GM23338 (cell line): ENCODE measurements around the gene POLR1C. TPM values are rescaled to one million over a fixed set of nuclear protein-coding genes. Genes with fewer than 3 reads are reported as not detected.
A peak's percentile ranks its signal among the peaks of the same experiment; 100 is the strongest.

Experiments
- ATAC-seq: fragments of 200-7000 bp; cut with Tn5 transposase; 3 replicates; pipeline ENCODE4 v1.9.1; 2020
- DNase-seq: peaks from one replicate; pipeline ENCODE4 v3.0.0-alpha.2; 2015; ENCODE audit warnings: low spot score
- H2AFZ ChIP-seq: fragments of 200-600 bp; sonication (generic); 2 replicates; pipeline ENCODE4 v1.8.0; 2016; ENCODE audit warnings: antibody characterized with exemption, mild to moderate bottlenecking, moderate library complexity
- H3F3A ChIP-seq: fragments of 200-600 bp; sonication (generic); replicated peaks from 2 replicates; pipeline ENCODE4 v1.8.0; 2017; ENCODE audit warnings: antibody characterized with exemption, mixed run types, low read depth
- H3K27ac ChIP-seq: fragments of 200-600 bp; sonication (generic); 2 replicates; pipeline ENCODE4 v1.6.1; 2016; ENCODE audit warnings: low read depth
- H3K27me3 ChIP-seq: fragments of 200-600 bp; sonication (generic); 2 replicates; pipeline ENCODE4 v1.8.0; 2016; ENCODE audit warnings: mild to moderate bottlenecking, mixed run types, moderate library complexity; ENCODE audit not compliant: insufficient read depth
- H3K36me3 ChIP-seq: fragments of 200-600 bp; sonication (generic); 2 replicates; pipeline ENCODE4 v1.8.0; 2016; ENCODE audit warnings: mild to moderate bottlenecking; ENCODE audit not compliant: insufficient read depth
- H3K4me1 ChIP-seq: fragments of 200-600 bp; sonication (generic); 2 replicates; pipeline ENCODE4 v1.8.0; 2016; ENCODE audit warnings: mild to moderate bottlenecking, moderate library complexity; ENCODE audit not compliant: insufficient read depth
- H3K4me2 ChIP-seq: fragments of 200-600 bp; sonication (generic); 2 replicates; pipeline ENCODE4 v1.7.1; 2017; ENCODE audit warnings: mixed run types
- H3K4me3 ChIP-seq: fragments of 200-600 bp; sonication (generic); 2 replicates; pipeline ENCODE4 v1.6.1; 2016; ENCODE audit warnings: mixed run types
- H3K79me2 ChIP-seq: fragments of 200-600 bp; sonication (generic); replicated peaks from 2 replicates; pipeline ENCODE4 v1.8.0; 2017; ENCODE audit warnings: mild to moderate bottlenecking; ENCODE audit not compliant: insufficient read depth
- H3K9me2 ChIP-seq: fragments of 200-600 bp; sonication (generic); 2 replicates; pipeline ENCODE4 v1.8.0; 2017; ENCODE audit not compliant: insufficient read depth
- H4K20me1 ChIP-seq: fragments of 200-600 bp; sonication (generic); replicated peaks from 2 replicates; pipeline ENCODE4 v1.8.0; 2017; ENCODE audit warnings: mild to moderate bottlenecking; ENCODE audit not compliant: insufficient read depth
- H3K27ac Mint-ChIP-seq: 2 replicates; pipeline ENCODE4 v1.8.0; 2020; ENCODE audit warnings: inconsistent platforms, mild to moderate bottlenecking, moderate library complexity, mixed read lengths
- H3K27me3 Mint-ChIP-seq: 3 replicates; pipeline ENCODE4 v1.8.0; 2022; ENCODE audit warnings: low read depth, mild to moderate bottlenecking, moderate library complexity, mixed read lengths, inconsistent platforms; ENCODE audit not compliant: insufficient read depth, poor library complexity
- H3K36me3 Mint-ChIP-seq: 3 replicates; pipeline ENCODE4 v1.8.0; 2021; ENCODE audit warnings: low read depth, mild to moderate bottlenecking, inconsistent platforms, moderate library complexity, mixed read lengths
- H3K4me1 Mint-ChIP-seq: 3 replicates; pipeline ENCODE4 v1.8.0; 2020; ENCODE audit warnings: mild to moderate bottlenecking, inconsistent platforms, mixed read lengths
- H3K4me3 Mint-ChIP-seq: 3 replicates; pipeline ENCODE4 v1.8.0; 2021; ENCODE audit warnings: moderate library complexity, mild to moderate bottlenecking, inconsistent platforms, mixed read lengths
- H3K9me3 Mint-ChIP-seq: 3 replicates; pipeline ENCODE4 v1.8.0; 2020; ENCODE audit warnings: moderate library complexity, mild to moderate bottlenecking, inconsistent platforms, mixed read lengths
- CREB1 ChIP-seq: fragments of 250-450 bp; sonication (Bioruptor Pico); IDR thresholded peaks from 2 replicates; pipeline ENCODE4 v1.5.0; 2020; ENCODE audit warnings: low read depth, mild to moderate bottlenecking, moderate library complexity
- EZH2 ChIP-seq: fragments of 200-600 bp; sonication (generic); IDR thresholded peaks from one replicate; pipeline ENCODE4 v1.8.0; 2017; ENCODE audit warnings: antibody characterized with exemption, mild to moderate bottlenecking, low read depth; ENCODE audit not compliant: unreplicated experiment
- EZH2phosphoT487 ChIP-seq: fragments of 200-600 bp; sonication (generic); IDR thresholded peaks from one replicate; pipeline ENCODE4 v1.8.1; 2018; ENCODE audit warnings: antibody characterized with exemption; ENCODE audit not compliant: unreplicated experiment
- JUNB ChIP-seq: IDR thresholded peaks from one replicate; pipeline ENCODE4 v1.6.1; 2016; ENCODE audit warnings: antibody characterized with exemption; ENCODE audit not compliant: unreplicated experiment
- NANOG ChIP-seq: IDR thresholded peaks from 2 replicates; pipeline ENCODE4 v1.6.1; 2016; ENCODE audit warnings: antibody characterized with exemption, borderline replicate concordance
- POLR2AphosphoS5 ChIP-seq: IDR thresholded peaks from 2 replicates; pipeline ENCODE4 v1.6.1; 2016; ENCODE audit warnings: antibody characterized with exemption, low read depth
- STAT1 ChIP-seq: IDR thresholded peaks from one replicate; pipeline ENCODE4 v1.6.1; 2016; ENCODE audit warnings: antibody characterized with exemption; ENCODE audit not compliant: unreplicated experiment
- ZNF114 ChIP-seq: fragments of 250-450 bp; sonication (Bioruptor Pico); IDR thresholded peaks from 2 replicates; pipeline ENCODE4 v1.5.0; 2020; ENCODE audit warnings: mild to moderate bottlenecking, moderate library complexity
- ZNF331 ChIP-seq: fragments of 250-450 bp; sonication (Bioruptor Pico); IDR thresholded peaks from 2 replicates; pipeline ENCODE4 v1.5.0; 2020; ENCODE audit warnings: low read depth, mild to moderate bottlenecking, moderate library complexity
- polyA plus RNA-seq: library from polyadenylated mRNA; unstranded; fragments of >200 nt; fragmentation: Nextera tagmentation; extraction: Ambion mirVana; gene quantifications from 2 replicates; pipeline ENCODE4 v1.2.1, GENCODE V29; 2016
- total RNA-seq: library from RNA; depleted of rRNA; stranded (reverse); fragments of >200 nt; shearing (Covaris generic); gene quantifications from 2 replicates; pipeline ENCODE4 v1.2.3, GENCODE V29; 2014
- TF ChIP-seq, protein P1 (sequence below): IDR thresholded peaks from 2 replicates; pipeline ENCODE4 v1.6.1; 2016; ENCODE audit warnings: antibody characterized with exemption
- TF ChIP-seq, protein P2 (sequence below): IDR thresholded peaks from one replicate; pipeline ENCODE4 v1.6.1; 2018; ENCODE audit warnings: antibody characterized with exemption; ENCODE audit not compliant: unreplicated experiment
- TF ChIP-seq, protein P3 (sequence below), 2 experiments: fragments of 200-600 bp in 1 of 2; sonication (generic) in 1 of 2; conservative IDR thresholded peaks; 2 replicates each; pipeline versions ENCODE4 v1.5.1 to v1.6.1; 2016 to 2017; ENCODE audit warnings: antibody characterized with exemption in 2 of 2, low read depth in 2 of 2, mild to moderate bottlenecking in 2 of 2, moderate library complexity in 1 of 2
- TF ChIP-seq, protein P4 (sequence below): fragments of 250-450 bp; sonication (Bioruptor Pico); IDR thresholded peaks from 2 replicates; pipeline ENCODE4 v1.5.0; 2020; ENCODE audit warnings: mild to moderate bottlenecking, moderate library complexity

POLR1C gene
- total and polyA plus RNA-seq, 2 experiments from 2014 or later, result 26.6 to 47.0 TPM

DNA sequence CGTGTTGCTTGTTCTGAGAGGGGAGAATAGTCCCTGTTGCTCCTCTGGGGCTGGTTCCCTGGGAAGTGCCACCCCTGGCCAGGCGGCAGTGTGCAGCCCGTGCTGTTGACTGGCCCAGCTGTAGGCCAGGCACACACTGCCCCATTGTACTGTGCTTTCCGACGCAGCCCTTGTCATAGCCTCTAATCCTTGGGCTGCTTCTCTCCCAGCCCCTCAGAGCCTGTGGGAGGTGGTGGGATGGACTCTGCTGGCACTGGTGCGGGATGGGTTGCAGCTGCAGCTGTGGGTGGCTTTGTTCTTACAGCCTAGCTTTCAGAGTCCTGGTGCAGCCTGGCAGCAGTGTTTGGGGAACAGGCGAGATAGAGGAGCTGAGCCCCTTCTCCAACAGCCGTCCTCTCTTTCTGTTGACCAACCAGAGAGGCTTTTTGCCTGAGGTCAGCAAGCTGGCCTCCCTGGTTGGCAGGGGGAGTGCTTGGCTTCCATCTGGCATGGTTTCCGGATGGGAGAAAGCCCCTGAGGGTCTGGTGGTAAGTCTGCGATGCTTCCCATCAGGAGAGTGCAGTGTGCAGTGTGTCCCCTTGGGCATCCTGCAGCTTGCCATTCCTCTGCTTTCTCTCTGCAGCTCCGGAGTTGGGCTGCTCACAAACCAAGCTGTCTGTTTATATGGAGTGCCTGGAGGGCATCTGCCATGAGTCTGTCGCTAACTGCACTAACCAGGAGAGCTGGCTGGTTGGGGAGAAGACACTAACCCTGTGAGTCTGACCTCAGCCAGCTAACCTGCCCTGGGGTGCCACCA lies 27.4 kb upstream of the POLR1C start:
- TF ChIP-seq, protein P1, sequence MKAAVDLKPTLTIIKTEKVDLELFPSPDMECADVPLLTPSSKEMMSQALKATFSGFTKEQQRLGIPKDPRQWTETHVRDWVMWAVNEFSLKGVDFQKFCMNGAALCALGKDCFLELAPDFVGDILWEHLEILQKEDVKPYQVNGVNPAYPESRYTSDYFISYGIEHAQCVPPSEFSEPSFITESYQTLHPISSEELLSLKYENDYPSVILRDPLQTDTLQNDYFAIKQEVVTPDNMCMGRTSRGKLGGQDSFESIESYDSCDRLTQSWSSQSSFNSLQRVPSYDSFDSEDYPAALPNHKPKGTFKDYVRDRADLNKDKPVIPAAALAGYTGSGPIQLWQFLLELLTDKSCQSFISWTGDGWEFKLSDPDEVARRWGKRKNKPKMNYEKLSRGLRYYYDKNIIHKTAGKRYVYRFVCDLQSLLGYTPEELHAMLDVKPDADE, result no peak
- TF ChIP-seq EZH2phosphoT487, result no peak
- TF ChIP-seq STAT1, result no peak
- no peak for TF ChIP-seq NANOG
- TF ChIP-seq, protein P2, sequence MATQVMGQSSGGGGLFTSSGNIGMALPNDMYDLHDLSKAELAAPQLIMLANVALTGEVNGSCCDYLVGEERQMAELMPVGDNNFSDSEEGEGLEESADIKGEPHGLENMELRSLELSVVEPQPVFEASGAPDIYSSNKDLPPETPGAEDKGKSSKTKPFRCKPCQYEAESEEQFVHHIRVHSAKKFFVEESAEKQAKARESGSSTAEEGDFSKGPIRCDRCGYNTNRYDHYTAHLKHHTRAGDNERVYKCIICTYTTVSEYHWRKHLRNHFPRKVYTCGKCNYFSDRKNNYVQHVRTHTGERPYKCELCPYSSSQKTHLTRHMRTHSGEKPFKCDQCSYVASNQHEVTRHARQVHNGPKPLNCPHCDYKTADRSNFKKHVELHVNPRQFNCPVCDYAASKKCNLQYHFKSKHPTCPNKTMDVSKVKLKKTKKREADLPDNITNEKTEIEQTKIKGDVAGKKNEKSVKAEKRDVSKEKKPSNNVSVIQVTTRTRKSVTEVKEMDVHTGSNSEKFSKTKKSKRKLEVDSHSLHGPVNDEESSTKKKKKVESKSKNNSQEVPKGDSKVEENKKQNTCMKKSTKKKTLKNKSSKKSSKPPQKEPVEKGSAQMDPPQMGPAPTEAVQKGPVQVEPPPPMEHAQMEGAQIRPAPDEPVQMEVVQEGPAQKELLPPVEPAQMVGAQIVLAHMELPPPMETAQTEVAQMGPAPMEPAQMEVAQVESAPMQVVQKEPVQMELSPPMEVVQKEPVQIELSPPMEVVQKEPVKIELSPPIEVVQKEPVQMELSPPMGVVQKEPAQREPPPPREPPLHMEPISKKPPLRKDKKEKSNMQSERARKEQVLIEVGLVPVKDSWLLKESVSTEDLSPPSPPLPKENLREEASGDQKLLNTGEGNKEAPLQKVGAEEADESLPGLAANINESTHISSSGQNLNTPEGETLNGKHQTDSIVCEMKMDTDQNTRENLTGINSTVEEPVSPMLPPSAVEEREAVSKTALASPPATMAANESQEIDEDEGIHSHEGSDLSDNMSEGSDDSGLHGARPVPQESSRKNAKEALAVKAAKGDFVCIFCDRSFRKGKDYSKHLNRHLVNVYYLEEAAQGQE, result no peak
- TF ChIP-seq, protein P3, sequence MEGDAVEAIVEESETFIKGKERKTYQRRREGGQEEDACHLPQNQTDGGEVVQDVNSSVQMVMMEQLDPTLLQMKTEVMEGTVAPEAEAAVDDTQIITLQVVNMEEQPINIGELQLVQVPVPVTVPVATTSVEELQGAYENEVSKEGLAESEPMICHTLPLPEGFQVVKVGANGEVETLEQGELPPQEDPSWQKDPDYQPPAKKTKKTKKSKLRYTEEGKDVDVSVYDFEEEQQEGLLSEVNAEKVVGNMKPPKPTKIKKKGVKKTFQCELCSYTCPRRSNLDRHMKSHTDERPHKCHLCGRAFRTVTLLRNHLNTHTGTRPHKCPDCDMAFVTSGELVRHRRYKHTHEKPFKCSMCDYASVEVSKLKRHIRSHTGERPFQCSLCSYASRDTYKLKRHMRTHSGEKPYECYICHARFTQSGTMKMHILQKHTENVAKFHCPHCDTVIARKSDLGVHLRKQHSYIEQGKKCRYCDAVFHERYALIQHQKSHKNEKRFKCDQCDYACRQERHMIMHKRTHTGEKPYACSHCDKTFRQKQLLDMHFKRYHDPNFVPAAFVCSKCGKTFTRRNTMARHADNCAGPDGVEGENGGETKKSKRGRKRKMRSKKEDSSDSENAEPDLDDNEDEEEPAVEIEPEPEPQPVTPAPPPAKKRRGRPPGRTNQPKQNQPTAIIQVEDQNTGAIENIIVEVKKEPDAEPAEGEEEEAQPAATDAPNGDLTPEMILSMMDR (conservative IDR thresholded peaks at IDR 0.05; ENCODE audit: low read depth in 2 of 2), result no peak
- TF ChIP-seq JUNB, result no peak
- TF ChIP-seq ZNF331 (CRISPR knock-in tag), result no peak
- no peak for TF ChIP-seq ZNF114 (CRISPR knock-in tag)
- TF ChIP-seq, protein P4, sequence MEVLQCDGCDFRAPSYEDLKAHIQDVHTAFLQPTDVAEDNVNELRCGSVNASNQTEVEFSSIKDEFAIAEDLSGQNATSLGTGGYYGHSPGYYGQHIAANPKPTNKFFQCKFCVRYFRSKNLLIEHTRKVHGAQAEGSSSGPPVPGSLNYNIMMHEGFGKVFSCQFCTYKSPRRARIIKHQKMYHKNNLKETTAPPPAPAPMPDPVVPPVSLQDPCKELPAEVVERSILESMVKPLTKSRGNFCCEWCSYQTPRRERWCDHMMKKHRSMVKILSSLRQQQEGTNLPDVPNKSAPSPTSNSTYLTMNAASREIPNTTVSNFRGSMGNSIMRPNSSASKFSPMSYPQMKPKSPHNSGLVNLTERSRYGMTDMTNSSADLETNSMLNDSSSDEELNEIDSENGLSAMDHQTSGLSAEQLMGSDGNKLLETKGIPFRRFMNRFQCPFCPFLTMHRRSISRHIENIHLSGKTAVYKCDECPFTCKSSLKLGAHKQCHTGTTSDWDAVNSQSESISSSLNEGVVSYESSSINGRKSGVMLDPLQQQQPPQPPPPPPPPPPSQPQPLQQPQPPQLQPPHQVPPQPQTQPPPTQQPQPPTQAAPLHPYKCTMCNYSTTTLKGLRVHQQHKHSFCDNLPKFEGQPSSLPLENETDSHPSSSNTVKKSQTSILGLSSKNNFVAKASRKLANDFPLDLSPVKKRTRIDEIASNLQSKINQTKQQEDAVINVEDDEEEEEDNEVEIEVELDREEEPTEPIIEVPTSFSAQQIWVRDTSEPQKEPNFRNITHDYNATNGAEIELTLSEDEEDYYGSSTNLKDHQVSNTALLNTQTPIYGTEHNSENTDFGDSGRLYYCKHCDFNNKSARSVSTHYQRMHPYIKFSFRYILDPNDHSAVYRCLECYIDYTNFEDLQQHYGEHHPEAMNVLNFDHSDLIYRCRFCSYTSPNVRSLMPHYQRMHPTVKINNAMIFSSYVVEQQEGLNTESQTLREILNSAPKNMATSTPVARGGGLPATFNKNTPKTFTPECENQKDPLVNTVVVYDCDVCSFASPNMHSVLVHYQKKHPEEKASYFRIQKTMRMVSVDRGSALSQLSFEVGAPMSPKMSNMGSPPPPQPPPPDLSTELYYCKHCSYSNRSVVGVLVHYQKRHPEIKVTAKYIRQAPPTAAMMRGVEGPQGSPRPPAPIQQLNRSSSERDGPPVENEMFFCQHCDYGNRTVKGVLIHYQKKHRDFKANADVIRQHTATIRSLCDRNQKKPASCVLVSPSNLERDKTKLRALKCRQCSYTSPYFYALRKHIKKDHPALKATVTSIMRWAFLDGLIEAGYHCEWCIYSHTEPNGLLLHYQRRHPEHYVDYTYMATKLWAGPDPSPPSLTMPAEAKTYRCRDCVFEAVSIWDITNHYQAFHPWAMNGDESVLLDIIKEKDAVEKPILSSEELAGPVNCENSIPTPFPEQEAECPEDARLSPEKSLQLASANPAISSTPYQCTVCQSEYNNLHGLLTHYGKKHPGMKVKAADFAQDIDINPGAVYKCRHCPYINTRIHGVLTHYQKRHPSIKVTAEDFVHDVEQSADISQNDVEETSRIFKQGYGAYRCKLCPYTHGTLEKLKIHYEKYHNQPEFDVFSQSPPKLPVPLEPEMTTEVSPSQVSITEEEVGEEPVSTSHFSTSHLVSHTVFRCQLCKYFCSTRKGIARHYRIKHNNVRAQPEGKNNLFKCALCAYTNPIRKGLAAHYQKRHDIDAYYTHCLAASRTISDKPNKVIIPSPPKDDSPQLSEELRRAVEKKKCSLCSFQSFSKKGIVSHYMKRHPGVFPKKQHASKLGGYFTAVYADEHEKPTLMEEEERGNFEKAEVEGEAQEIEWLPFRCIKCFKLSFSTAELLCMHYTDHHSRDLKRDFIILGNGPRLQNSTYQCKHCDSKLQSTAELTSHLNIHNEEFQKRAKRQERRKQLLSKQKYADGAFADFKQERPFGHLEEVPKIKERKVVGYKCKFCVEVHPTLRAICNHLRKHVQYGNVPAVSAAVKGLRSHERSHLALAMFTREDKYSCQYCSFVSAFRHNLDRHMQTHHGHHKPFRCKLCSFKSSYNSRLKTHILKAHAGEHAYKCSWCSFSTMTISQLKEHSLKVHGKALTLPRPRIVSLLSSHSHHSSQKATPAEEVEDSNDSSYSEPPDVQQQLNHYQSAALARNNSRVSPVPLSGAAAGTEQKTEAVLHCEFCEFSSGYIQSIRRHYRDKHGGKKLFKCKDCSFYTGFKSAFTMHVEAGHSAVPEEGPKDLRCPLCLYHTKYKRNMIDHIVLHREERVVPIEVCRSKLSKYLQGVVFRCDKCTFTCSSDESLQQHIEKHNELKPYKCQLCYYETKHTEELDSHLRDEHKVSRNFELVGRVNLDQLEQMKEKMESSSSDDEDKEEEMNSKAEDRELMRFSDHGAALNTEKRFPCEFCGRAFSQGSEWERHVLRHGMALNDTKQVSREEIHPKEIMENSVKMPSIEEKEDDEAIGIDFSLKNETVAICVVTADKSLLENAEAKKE (CRISPR knock-in tag), result no peak
- TF ChIP-seq CREB1 (CRISPR knock-in tag), result no peak
- TF ChIP-seq EZH2, result no peak
- no peak for TF ChIP-seq POLR2AphosphoS5
- Mint-ChIP-seq H3K4me3 (no peak overlapping the region), H3K27me3 (peaks cover 7% of the 10 kb centered on the region), H3K36me3 (peaks cover 7% of the 10 kb centered on the region; the same call in 2 of the 3 replicates), H3K27ac (peak overlapping the region; percentile 61), H3K9me3 (no peaks in the 10 kb centered on the region), H3K4me1 (peaks cover 24% of the 10 kb centered on the region)
- Histone ChIP-seq H4K20me1 (peaks cover 41% of the 10 kb centered on the region), H3K79me2 (peaks cover 71% of the 10 kb centered on the region), H3K27ac (no peak overlapping the region), H3K4me3 (no peak overlapping the region), H3K27me3 (no peaks in the 10 kb centered on the region), H3K9me2 (no peaks in the 10 kb centered on the region), H3K4me2 (no peak overlapping the region), H3K36me3 (no peaks in the 10 kb centered on the region), H3F3A (no peaks in the 10 kb centered on the region), H2AFZ (no peak overlapping the region), H3K4me1 (peaks cover 7% of the 10 kb centered on the region)
- ATAC-seq (no peak), DNase-seq (no peak)
